PC-3 (cell line): Measurements from ENCODE around the gene ATN1. TPM values are rescaled to one million over a fixed set of nuclear protein-coding genes. Genes with fewer than 3 reads are reported as not detected.
A peak's percentile ranks its signal among the peaks of the same experiment; 100 is the strongest.

ENCODE experiments used
- ATAC-seq: fragments of 200-7000 bp; cut with Tn5 transposase; 2 replicates; pipeline ENCODE4 v1.9.1; 2020; ENCODE audit warnings: mild to moderate bottlenecking, moderate library complexity
- BruUV-seq: library from RNA; stranded (reverse); fragments of 400-500 nt; replicated peaks from 2 replicates; lab custom pipeline; 2021; lab: Mats Ljungman, UMichigan
- CTCF ChIA-PET: fragments of 300-600 bp; sonication (Branson Sonifier 250); formaldehyde crosslinking; loops from one replicate; lab custom pipeline; 2022; ENCODE audit warnings: antibody characterized with exemption; lab: Charles Lee
- POLR2A ChIA-PET: fragments of 300-600 bp; sonication (Branson Sonifier 250); formaldehyde crosslinking; loops from one replicate; lab custom pipeline; 2022; ENCODE audit warnings: antibody characterized with exemption; ENCODE audit not compliant: unreplicated experiment; lab: Charles Lee
- DNase-seq: peaks from one replicate; pipeline ENCODE4 v3.0.0-alpha.2; 2015
- H2AFZ ChIP-seq: fragments of 300-600 bp; sonication (generic); 2 replicates; pipeline ENCODE4 v1.6.0; 2016; ENCODE audit warnings: antibody characterized with exemption, low read length
- H3F3A ChIP-seq: fragments of 300-600 bp; sonication (generic); one replicate; pipeline ENCODE4 v1.6.0; 2017; ENCODE audit warnings: antibody characterized with exemption, low read length, control low read depth, mild to moderate bottlenecking; ENCODE audit not compliant: unreplicated experiment
- H3K27ac ChIP-seq: fragments of 300-600 bp; sonication (generic); 2 replicates; pipeline ENCODE4 v1.5.1; 2016; ENCODE audit warnings: mild to moderate bottlenecking, low read length
- H3K27me3 ChIP-seq: fragments of 300-600 bp; sonication (generic); 2 replicates; pipeline ENCODE4 v1.6.1; 2016; ENCODE audit warnings: low read length, mixed read lengths
- H3K36me3 ChIP-seq: fragments of 300-600 bp; sonication (generic); 2 replicates; pipeline ENCODE4 v1.6.1; 2016; ENCODE audit warnings: low read depth, mixed run types, low read length, mixed read lengths
- H3K4me1 ChIP-seq: fragments of 300-600 bp; sonication (generic); 2 replicates; pipeline ENCODE4 v1.5.1; 2016; ENCODE audit warnings: low read length; ENCODE audit not compliant: insufficient read depth
- H3K4me2 ChIP-seq: fragments of 300-600 bp; sonication (generic); 2 replicates; pipeline ENCODE4 v1.6.0; 2016; ENCODE audit warnings: low read length
- H3K4me3 ChIP-seq: fragments of 300-600 bp; sonication (generic); 2 replicates; pipeline ENCODE4 v1.5.1; 2016; ENCODE audit warnings: mild to moderate bottlenecking, low read length, mixed read lengths
- H3K79me2 ChIP-seq: fragments of 300-600 bp; sonication (generic); 2 replicates; pipeline ENCODE4 v1.6.1; 2017; ENCODE audit warnings: low read length, mixed read lengths
- H3K9ac ChIP-seq: fragments of 300-600 bp; sonication (generic); 2 replicates; pipeline ENCODE4 v1.6.0; 2016; ENCODE audit warnings: mild to moderate bottlenecking, low read length
- H3K9me2 ChIP-seq: fragments of 300-600 bp; sonication (generic); replicated peaks from 2 replicates; pipeline ENCODE4 v1.6.1; 2016; ENCODE audit warnings: mixed run types, low read length, mixed read lengths
- H3K9me3 ChIP-seq: fragments of 300-600 bp; sonication (generic); 2 replicates; pipeline ENCODE4 v1.6.1; 2016; ENCODE audit warnings: low read length, mixed read lengths
- H4K20me1 ChIP-seq: fragments of 300-600 bp; sonication (generic); 2 replicates; pipeline ENCODE4 v1.6.1; 2016; ENCODE audit warnings: low read length, mixed read lengths
- CTCF ChIP-seq: fragments of 300-600 bp; sonication (generic); conservative IDR thresholded peaks from 2 replicates; pipeline ENCODE4 v1.5.1; 2017; ENCODE audit warnings: antibody characterized with exemption, low read depth, mild to moderate bottlenecking, low read length
- EZH2 ChIP-seq: fragments of 300-600 bp; sonication (generic); IDR thresholded peaks from one replicate; pipeline ENCODE4 v1.6.1; 2017; ENCODE audit warnings: antibody characterized with exemption, mild to moderate bottlenecking, low read length; ENCODE audit not compliant: unreplicated experiment
- EZH2phosphoT487 ChIP-seq: fragments of 300-600 bp; sonication (generic); IDR thresholded peaks from 2 replicates; pipeline ENCODE4 v1.6.1; 2018; ENCODE audit warnings: mild to moderate bottlenecking, antibody characterized with exemption, low read length, borderline replicate concordance
- intact Hi-C: fragments of 100-400 bp; cut with micrococcal nuclease; formaldehyde crosslinking; loops from 2 replicates; pipeline ENCODE4 v1.9.0; 2023
- total RNA-seq: library from RNA; depleted of rRNA; stranded (reverse); fragments of >200 nt; gene quantifications from 2 replicates; pipeline ENCODE4 v1.2.3, GENCODE V29; 2014

The ATN1 gene
- total RNA-seq, 1 experiment from 2014 or later = 11.6 TPM

GRCh38 chr12:6929466-6930452, 2.0 kb downstream of the ATN1 start:
- peaks cover 55% of the 10 kb centered on the region for H3K79me2 ChIP-seq
- TF ChIP-seq EZH2 (no peak), CTCF (no peak), EZH2phosphoT487 (no peak)
- H3K4me2 ChIP-seq = peak overlapping the region; percentile 95
- ATAC-seq = no peak
- intact Hi-C loops = loop anchor here (5.0 kb wide), 1 partner anchor 62 kb away; the partner anchor contains the start of gene TPI1
- no peak overlapping the region for H3K27ac ChIP-seq
- POLR2A ChIA-PET = interaction anchor here (0.5 kb wide), 1 partner anchor 14 kb away, joined by 12 read pairs; the partner anchor contains the start of gene C12orf57
- H3K9me3 ChIP-seq = no peaks in the 10 kb centered on the region
- H3F3A ChIP-seq = no peaks in the 10 kb centered on the region
- BruUV-seq = no TSS peak
- H3K36me3 ChIP-seq = peaks cover 4% of the 10 kb centered on the region; the same call in 1 of the 2 replicates
- DNase-seq = no peak
- H3K9ac ChIP-seq = peak overlapping the region; percentile 84
- H4K20me1 ChIP-seq = no peaks in the 10 kb centered on the region; the same call in 1 of the 2 replicates
- no peaks in the 10 kb centered on the region for H3K27me3 ChIP-seq
- H3K9me2 ChIP-seq = no peaks in the 10 kb centered on the region
- CTCF ChIA-PET = no interaction called here
- H3K4me1 ChIP-seq = peaks cover 39% of the 10 kb centered on the region
- no peak overlapping the region for H2AFZ ChIP-seq
- peak overlapping the region; percentile 93 for H3K4me3 ChIP-seq

GRCh38 chr12:6932766-6933165, 5.0 kb downstream of the ATN1 start:
- Histone ChIP-seq H3K4me2 (no peak overlapping the region), H3K9me3 (no peaks in the 10 kb centered on the region), H3K4me1 (peaks cover 20% of the 10 kb centered on the region), H3K9me2 (no peaks in the 10 kb centered on the region), H3K27me3 (no peaks in the 10 kb centered on the region), H3K27ac (no peak overlapping the region), H3F3A (no peaks in the 10 kb centered on the region), H3K4me3 (no peak overlapping the region), H4K20me1 (no peaks in the 10 kb centered on the region; the same call in 1 of the 2 replicates), H3K36me3 (peaks cover 4% of the 10 kb centered on the region; the same call in 1 of the 2 replicates), H3K79me2 (peaks cover 44% of the 10 kb centered on the region), H2AFZ (no peak overlapping the region), H3K9ac (no peak overlapping the region)
- intact Hi-C loops = no loop called here
- TF ChIP-seq EZH2phosphoT487 = no peak
- BruUV-seq = no TSS peak
- ATAC-seq = no peak
- ChIA-PET POLR2A (no interaction called here), CTCF (no interaction called here)
- no peak for DNase-seq

GRCh38 chr12:6934110-6934509, 6.4 kb downstream of the ATN1 start:
- peaks cover 34% of the 10 kb centered on the region for H3K79me2 ChIP-seq
- no peaks in the 10 kb centered on the region for H3F3A ChIP-seq
- H3K27ac ChIP-seq = no peak overlapping the region
- no TSS peak for BruUV-seq
- POLR2A ChIA-PET = interaction anchor here (0.6 kb wide), 1 partner anchor 62 kb away, joined by 3 read pairs; no protein-coding TSS in a partner anchor
- H4K20me1 ChIP-seq = no peaks in the 10 kb centered on the region; the same call in 1 of the 2 replicates
- H2AFZ ChIP-seq = no peak overlapping the region
- H3K9me2 ChIP-seq = no peaks in the 10 kb centered on the region
- H3K27me3 ChIP-seq = no peaks in the 10 kb centered on the region
- intact Hi-C loops = no loop called here
- no peak overlapping the region for H3K9ac ChIP-seq
- TF ChIP-seq CTCF (no peak), EZH2phosphoT487 (no peak)
- H3K9me3 ChIP-seq = no peaks in the 10 kb centered on the region
- H3K4me1 ChIP-seq = peaks cover 18% of the 10 kb centered on the region
- CTCF ChIA-PET = no interaction called here
- DNase-seq (no peak), ATAC-seq (no peak)
- peaks cover 4% of the 10 kb centered on the region; the same call in 1 of the 2 replicates for H3K36me3 ChIP-seq
- no peak overlapping the region for H3K4me2 ChIP-seq
- H3K4me3 ChIP-seq = no peak overlapping the region
